Breast epithelium (tissue), 3 donors: ENCODE measurements around the gene PDZRN3.

Source experiments
- CTCF ChIP-seq, 3 donors: fragments of 450-650 bp; IDR thresholded peaks; one replicate each; pipeline ENCODE4 v1.5.1; 2016 to 2017; ENCODE audit warnings: antibody characterized with exemption in 3 of 3, mild to moderate bottlenecking in 3 of 3, moderate library complexity in 3 of 3
- POLR2AphosphoS5 ChIP-seq, 3 donors: sonication (generic); formaldehyde crosslinking; IDR thresholded peaks; one replicate each; pipeline ENCODE4 v1.6.1; 2017; ENCODE audit warnings: antibody characterized with exemption in 3 of 3

GRCh38 chr3:73432706-73433032 is 192.1 kb downstream of the PDZRN3 start:
- TF ChIP-seq CTCF (IDR thresholded peaks at IDR 0.05) (peak in 1 of 3 donors; percentile 3), POLR2AphosphoS5 (IDR thresholded peaks at IDR 0.05) (no peak)
